ENCODE measurements around the gene BMPER.

Gene BMPER

GRCh38 chr7:33918438-33919143, 13.3 kb downstream of the BMPER start:
- no peak for TF ChIP-seq CTCF (IDR thresholded peaks at IDR 0.05; ENCODE audit: borderline replicate concordance, control extremely low read depth, extremely low read depth, insufficient read depth, missing control alignments)
- in situ Hi-C loops (cut with MboI; ENCODE audit: low sequenced_read_pairs, unreplicated experiment): no loop called here
- no peak for DNase-seq (ENCODE audit: low spot score)

- no peak for DNase-seq (ENCODE audit: low spot score)
- TF ChIP-seq CTCF (IDR thresholded peaks at IDR 0.05; ENCODE audit: borderline replicate concordance, control extremely low read depth, extremely low read depth, insufficient read depth, missing control alignments): no peak
- in situ Hi-C loops (cut with MboI; ENCODE audit: low sequenced_read_pairs, unreplicated experiment): no loop called here
These were observed 14.1 kb downstream of the BMPER start for GRCh38 chr7:33919449-33919848.

- DNase-seq (ENCODE audit: low spot score): no peak
These were observed 16.0 kb downstream of the BMPER start for GRCh38 chr7:33921216-33921938.

GRCh38 chr7:33922820-33923219, 17.5 kb downstream of the BMPER start:
- no peak for TF ChIP-seq CTCF (IDR thresholded peaks at IDR 0.05; ENCODE audit: borderline replicate concordance, control extremely low read depth, extremely low read depth, insufficient read depth, missing control alignments)
- DNase-seq (ENCODE audit: low spot score): no peak
- in situ Hi-C loops (cut with MboI; ENCODE audit: low sequenced_read_pairs, unreplicated experiment): no loop called here

More at GRCh38 chr7:33921216-33921938, 16.0 kb downstream of the BMPER start:
- TF ChIP-seq CTCF (IDR thresholded peaks at IDR 0.05; ENCODE audit: borderline replicate concordance, control extremely low read depth, extremely low read depth, insufficient read depth, missing control alignments): no peak
- in situ Hi-C loops (cut with MboI; ENCODE audit: low sequenced_read_pairs, unreplicated experiment): no loop called here

- in situ Hi-C loops (cut with MboI; ENCODE audit: low sequenced_read_pairs, unreplicated experiment): no loop called here
- TF ChIP-seq CTCF (IDR thresholded peaks at IDR 0.05; ENCODE audit: borderline replicate concordance, control extremely low read depth, extremely low read depth, insufficient read depth, missing control alignments): no peak
- DNase-seq (ENCODE audit: low spot score): no peak
These were observed 18.3 kb downstream of the BMPER start for GRCh38 chr7:33923440-33924229.

GRCh38 chr7:33926535-33926934, 21.2 kb downstream of the BMPER start:
- in situ Hi-C loops (cut with MboI; ENCODE audit: low sequenced_read_pairs, unreplicated experiment): loop anchor here (25.0 kb wide), 1 partner anchor 739 kb away; no protein-coding TSS in a partner anchor
- no peak for DNase-seq (ENCODE audit: low spot score)
- TF ChIP-seq CTCF (IDR thresholded peaks at IDR 0.05; ENCODE audit: borderline replicate concordance, control extremely low read depth, extremely low read depth, insufficient read depth, missing control alignments): no peak

Measured in GM13976 (cell line).